Astrocyte (in vitro differentiated cells and primary cell): Measurements from ENCODE around the gene PTPN1. TPM values are rescaled to one million over a fixed set of nuclear protein-coding genes. Genes with fewer than 3 reads are reported as not detected.

Experiments used
- DNase-seq: peaks from one replicate; pipeline ENCODE4 v3.0.0-alpha.2; 2010; ENCODE audit warnings: low read depth
- FAIRE-seq: peaks from 2 replicates; lab custom pipeline; 2011; peaks lifted over from hg19 to GRCh38; lab: Jason Lieb, UNC
- H2AFZ ChIP-seq: 2 replicates; pipeline ENCODE4 v1.6.0; 2012; ENCODE audit warnings: low read depth, low read length, inconsistent platforms
- H3K27ac ChIP-seq: 2 replicates; pipeline ENCODE4 v1.5.1; 2011; ENCODE audit warnings: low read depth, low read length, inconsistent platforms
- H3K27me3 ChIP-seq: 2 replicates; pipeline ENCODE4 v1.6.0; 2011; ENCODE audit warnings: low read length, inconsistent platforms; ENCODE audit not compliant: insufficient read depth
- H3K36me3 ChIP-seq: 2 replicates; pipeline ENCODE4 v1.5.1; 2011; ENCODE audit warnings: low read length, inconsistent platforms; ENCODE audit not compliant: insufficient read depth
- H3K4me1 ChIP-seq: 2 replicates; pipeline ENCODE4 v1.5.1; 2011; ENCODE audit warnings: low read length, inconsistent platforms; ENCODE audit not compliant: insufficient read depth
- H3K4me2 ChIP-seq: 2 replicates; pipeline ENCODE4 v1.6.0; 2012; ENCODE audit warnings: low read length, inconsistent platforms
- H3K4me3 ChIP-seq: 2 replicates; pipeline ENCODE4 v1.5.1; 2011; ENCODE audit warnings: low read depth, mild to moderate bottlenecking, low read length, inconsistent platforms; ENCODE audit not compliant: insufficient read depth
- H3K79me2 ChIP-seq: 2 replicates; pipeline ENCODE4 v1.6.0; 2012; ENCODE audit warnings: mild to moderate bottlenecking, low read length, inconsistent platforms; ENCODE audit not compliant: insufficient read depth
- H3K9ac ChIP-seq: 2 replicates; pipeline ENCODE4 v1.6.0; 2012; ENCODE audit warnings: mild to moderate bottlenecking, low read length, inconsistent platforms
- H3K9me3 ChIP-seq: 2 replicates; pipeline ENCODE4 v1.5.1; 2012; ENCODE audit warnings: low read depth, mild to moderate bottlenecking, low read length, inconsistent platforms; ENCODE audit not compliant: insufficient read depth
- H4K20me1 ChIP-seq: 2 replicates; pipeline ENCODE4 v1.6.0; 2012; ENCODE audit warnings: low read length, inconsistent platforms; ENCODE audit not compliant: insufficient read depth
- H3K27ac Mint-ChIP-seq: one replicate; pipeline ENCODE4 v1.8.0; 2021; ENCODE audit warnings: mild to moderate bottlenecking, mixed read lengths; ENCODE audit not compliant: unreplicated experiment
- H3K27me3 Mint-ChIP-seq: one replicate; pipeline ENCODE4 v1.8.0; 2021; ENCODE audit warnings: low read depth, mixed read lengths; ENCODE audit not compliant: unreplicated experiment
- H3K36me3 Mint-ChIP-seq: one replicate; pipeline ENCODE4 v1.8.0; 2021; ENCODE audit warnings: low read depth, mixed read lengths; ENCODE audit not compliant: unreplicated experiment
- H3K4me1 Mint-ChIP-seq: one replicate; pipeline ENCODE4 v1.8.0; 2021; ENCODE audit warnings: low read depth, mixed read lengths; ENCODE audit not compliant: unreplicated experiment
- H3K4me3 Mint-ChIP-seq: one replicate; pipeline ENCODE4 v1.8.0; 2021; ENCODE audit warnings: mild to moderate bottlenecking, moderate library complexity, mixed read lengths; ENCODE audit not compliant: unreplicated experiment
- H3K9me3 Mint-ChIP-seq: one replicate; pipeline ENCODE4 v1.8.0; 2021; ENCODE audit warnings: mild to moderate bottlenecking, mixed read lengths; ENCODE audit not compliant: unreplicated experiment
- CTCF ChIP-seq: IDR thresholded peaks from 2 replicates; pipeline ENCODE4 v1.5.1; 2011; ENCODE audit warnings: low read depth, mild to moderate bottlenecking, inconsistent platforms, low read length, moderate library complexity; ENCODE audit not compliant: insufficient read depth
- EZH2 ChIP-seq: IDR thresholded peaks from 2 replicates; pipeline ENCODE4 v1.6.1; 2012; ENCODE audit warnings: mild to moderate bottlenecking, low read length, inconsistent platforms; ENCODE audit not compliant: insufficient read depth
- total RNA-seq: library from RNA; stranded (reverse); gene quantifications from 2 replicates; pipeline ENCODE4 v1.2.1, GENCODE V29; 2021

Gene PTPN1
- total RNA-seq, 1 donor from 2014 or later: 64.9 TPM

DNA sequence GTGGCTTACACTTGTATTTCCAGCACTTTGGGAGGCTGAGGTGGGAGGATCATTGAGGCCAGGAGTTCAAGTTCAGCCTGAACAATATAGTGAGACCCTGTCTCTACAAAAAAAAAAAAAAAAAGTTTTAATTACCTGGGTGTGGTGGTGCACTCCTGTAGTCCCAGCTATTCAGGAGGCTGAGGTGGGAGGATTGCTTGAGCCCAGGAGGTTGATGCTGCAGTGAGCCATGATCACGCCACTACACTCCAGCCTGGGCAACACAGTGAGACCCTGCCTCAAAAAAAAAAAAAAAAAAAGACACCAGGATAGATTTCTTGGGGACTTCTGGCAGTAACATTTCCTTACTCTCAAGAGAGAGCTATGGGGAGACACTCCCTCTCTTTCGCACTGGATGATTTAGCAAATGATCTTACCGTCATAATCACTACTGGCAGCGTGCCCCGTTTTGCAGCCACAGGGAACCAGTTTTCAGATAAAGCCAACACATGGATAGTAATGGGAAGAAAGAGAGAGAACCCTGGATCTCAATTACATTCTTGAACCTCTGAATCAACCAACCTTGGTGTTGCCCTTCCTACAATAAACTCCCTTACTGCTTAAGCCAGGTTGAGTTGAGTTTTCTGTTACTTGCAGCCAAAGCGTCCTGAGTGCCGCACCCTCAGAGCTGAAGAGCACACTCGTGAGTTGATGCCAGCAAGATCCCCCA lies 18.1 kb upstream of the PTPN1 start:
- H3K4me1 Mint-ChIP-seq: no peaks in the 10 kb centered on the region
- Histone ChIP-seq H3K4me1 (peaks cover 19% of the 10 kb centered on the region), H3K27me3 (no peaks in the 10 kb centered on the region), H3K4me2 (peak overlapping the region; percentile 43), H3K27ac (no peak overlapping the region), H2AFZ (no peak overlapping the region), H3K79me2 (no peaks in the 10 kb centered on the region), H3K4me3 (no peak overlapping the region), H3K36me3 (no peaks in the 10 kb centered on the region), H4K20me1 (no peaks in the 10 kb centered on the region), H3K9ac (peak overlapping the region; percentile 30), H3K9me3 (no peaks in the 10 kb centered on the region)
- no peaks in the 10 kb centered on the region for H3K9me3 Mint-ChIP-seq
- no peaks in the 10 kb centered on the region for H3K36me3 Mint-ChIP-seq
- H3K4me3 Mint-ChIP-seq: no peak overlapping the region
- peaks cover 5% of the 10 kb centered on the region for H3K27me3 Mint-ChIP-seq
- no peak overlapping the region for H3K27ac Mint-ChIP-seq
- DNase-seq: peak; percentile 80
- FAIRE-seq: no peak
- TF ChIP-seq CTCF (no peak), EZH2 (no peak)

GRCh38 chr20:50493881-50494253 lies 16.3 kb upstream of the PTPN1 start:
- FAIRE-seq (no peak), DNase-seq (no peak)
- Histone ChIP-seq H2AFZ (no peak overlapping the region), H3K4me3 (no peak overlapping the region), H3K27me3 (no peaks in the 10 kb centered on the region), H3K36me3 (no peaks in the 10 kb centered on the region), H3K27ac (no peak overlapping the region), H3K9me3 (no peaks in the 10 kb centered on the region), H3K9ac (no peak overlapping the region), H3K4me1 (peaks cover 29% of the 10 kb centered on the region), H3K4me2 (no peak overlapping the region), H3K79me2 (no peaks in the 10 kb centered on the region), H4K20me1 (no peaks in the 10 kb centered on the region)
- H3K27ac Mint-ChIP-seq: no peak overlapping the region
- H3K4me3 Mint-ChIP-seq: no peak overlapping the region
- no peaks in the 10 kb centered on the region for H3K4me1 Mint-ChIP-seq
- no peaks in the 10 kb centered on the region for H3K9me3 Mint-ChIP-seq
- TF ChIP-seq EZH2: no peak
- TF ChIP-seq CTCF: no peak
- no peaks in the 10 kb centered on the region for H3K36me3 Mint-ChIP-seq
- H3K27me3 Mint-ChIP-seq: peaks cover 5% of the 10 kb centered on the region

- Histone ChIP-seq H3K79me2 (no peaks in the 10 kb centered on the region), H3K36me3 (no peaks in the 10 kb centered on the region), H4K20me1 (no peaks in the 10 kb centered on the region), H3K27ac (no peak overlapping the region), H3K4me2 (no peak overlapping the region), H3K9ac (no peak overlapping the region), H3K4me3 (no peak overlapping the region), H3K4me1 (peaks cover 29% of the 10 kb centered on the region), H3K9me3 (no peaks in the 10 kb centered on the region), H3K27me3 (no peaks in the 10 kb centered on the region), H2AFZ (no peak overlapping the region)
- Mint-ChIP-seq H3K4me3 (no peak overlapping the region), H3K36me3 (no peaks in the 10 kb centered on the region), H3K9me3 (no peaks in the 10 kb centered on the region), H3K27me3 (peaks cover 5% of the 10 kb centered on the region), H3K4me1 (no peaks in the 10 kb centered on the region), H3K27ac (no peak overlapping the region)
- no peak for FAIRE-seq
- TF ChIP-seq CTCF: no peak
- no peak for DNase-seq
These were observed 15.8 kb upstream of the PTPN1 start for GRCh38 chr20:50494428-50494827.
